HEK293 (cell line): ENCODE measurements around the gene PPM1G.

Experiments
- FEZF1 ChIP-seq: fragments of 450-650 bp; formaldehyde crosslinking; IDR thresholded peaks from 2 replicates; pipeline ENCODE4 v1.5.1; 2016; ENCODE audit warnings: missing biosample characterization, missing genetic modification characterization
- GFI1B ChIP-seq: fragments of 450-650 bp; formaldehyde crosslinking; IDR thresholded peaks from 2 replicates; pipeline ENCODE4 v1.5.1; 2016; ENCODE audit warnings: missing biosample characterization, missing genetic modification characterization
- GLI2 ChIP-seq: fragments of 450-650 bp; formaldehyde crosslinking; IDR thresholded peaks from 2 replicates; pipeline ENCODE4; 2017; ENCODE audit warnings: missing biosample characterization, missing genetic modification characterization, low read depth, borderline replicate concordance
- KLF1 ChIP-seq: fragments of 450-650 bp; formaldehyde crosslinking; IDR thresholded peaks from 2 replicates; pipeline ENCODE4 v1.5.1; 2016; ENCODE audit warnings: missing biosample characterization, missing genetic modification characterization
- KLF8 ChIP-seq: fragments of 450-650 bp; formaldehyde crosslinking; IDR thresholded peaks from 2 replicates; pipeline ENCODE4 v1.5.1; 2016; ENCODE audit warnings: missing biosample characterization, missing genetic modification characterization
- KLF9 ChIP-seq: fragments of 450-650 bp; formaldehyde crosslinking; IDR thresholded peaks from 2 replicates; pipeline ENCODE4 v1.5.1; 2016; ENCODE audit warnings: missing biosample characterization, missing genetic modification characterization, low read depth
- SCRT1 ChIP-seq: fragments of 450-650 bp; formaldehyde crosslinking; IDR thresholded peaks from 2 replicates; pipeline ENCODE4 v1.5.1; 2016; ENCODE audit warnings: missing biosample characterization, missing genetic modification characterization, borderline replicate concordance
- SP3 ChIP-seq: fragments of 450-650 bp; formaldehyde crosslinking; IDR thresholded peaks from 2 replicates; pipeline ENCODE4 v1.5.1; 2016; ENCODE audit warnings: missing biosample characterization, missing genetic modification characterization
- YY2 ChIP-seq: fragments of 450-650 bp; formaldehyde crosslinking; IDR thresholded peaks from 2 replicates; pipeline ENCODE4 v1.5.1; 2016; ENCODE audit warnings: missing biosample characterization, missing genetic modification characterization
- ZFP37 ChIP-seq: fragments of 450-650 bp; formaldehyde crosslinking; IDR thresholded peaks from 2 replicates; pipeline ENCODE4 v1.5.1; 2016; ENCODE audit warnings: missing biosample characterization, missing genetic modification characterization
- ZNF112 ChIP-seq: fragments of 450-650 bp; formaldehyde crosslinking; IDR thresholded peaks from 2 replicates; pipeline ENCODE4 v1.5.0; 2017; ENCODE audit warnings: missing biosample characterization, missing genetic modification characterization
- ZNF133 ChIP-seq: fragments of 450-650 bp; formaldehyde crosslinking; IDR thresholded peaks from 2 replicates; pipeline ENCODE4 v1.5.1; 2016; ENCODE audit warnings: missing biosample characterization, missing genetic modification characterization
- ZNF221 ChIP-seq: fragments of 450-650 bp; formaldehyde crosslinking; IDR thresholded peaks from 2 replicates; pipeline ENCODE4 v1.5.1; 2017; ENCODE audit warnings: missing biosample characterization, missing genetic modification characterization, borderline replicate concordance
- ZNF239 ChIP-seq: fragments of 450-650 bp; formaldehyde crosslinking; IDR thresholded peaks from 2 replicates; pipeline ENCODE4 v1.5.1; 2016; ENCODE audit warnings: missing biosample characterization, missing genetic modification characterization
- ZNF266 ChIP-seq: fragments of 450-650 bp; formaldehyde crosslinking; IDR thresholded peaks from 2 replicates; pipeline ENCODE4 v1.5.1; 2016; ENCODE audit warnings: missing biosample characterization, missing genetic modification characterization, low read depth
- ZNF292 ChIP-seq: fragments of 450-650 bp; formaldehyde crosslinking; IDR thresholded peaks from 2 replicates; pipeline ENCODE4 v1.5.1; 2016; ENCODE audit warnings: low read depth, missing biosample characterization, missing genetic modification characterization, borderline replicate concordance
- ZNF311 ChIP-seq: fragments of 450-650 bp; formaldehyde crosslinking; IDR thresholded peaks from 2 replicates; pipeline ENCODE4 v1.5.1; 2017; ENCODE audit warnings: missing biosample characterization, missing genetic modification characterization, borderline replicate concordance
- ZNF37A ChIP-seq: fragments of 450-650 bp; IDR thresholded peaks from 2 replicates; pipeline ENCODE4 v1.5.1; 2018; ENCODE audit warnings: missing biosample characterization, missing genetic modification characterization
- ZNF416 ChIP-seq: fragments of 450-650 bp; formaldehyde crosslinking; IDR thresholded peaks from 2 replicates; pipeline ENCODE4 v1.5.1; 2016; ENCODE audit warnings: missing biosample characterization, missing genetic modification characterization
- ZNF48 ChIP-seq: fragments of 450-650 bp; formaldehyde crosslinking; IDR thresholded peaks from 2 replicates; pipeline ENCODE4 v1.5.1; 2016; ENCODE audit warnings: missing biosample characterization, missing genetic modification characterization
- ZNF514 ChIP-seq: fragments of 450-650 bp; formaldehyde crosslinking; IDR thresholded peaks from 2 replicates; pipeline ENCODE4 v1.5.1; 2016; ENCODE audit warnings: missing biosample characterization, missing genetic modification characterization
- ZNF529 ChIP-seq: fragments of 450-650 bp; formaldehyde crosslinking; IDR thresholded peaks from 2 replicates; pipeline ENCODE4 v1.5.1; 2017; ENCODE audit warnings: missing genetic modification characterization, missing biosample characterization; ENCODE audit not compliant: insufficient replicate concordance
- ZNF555 ChIP-seq: fragments of 450-650 bp; formaldehyde crosslinking; conservative IDR thresholded peaks from 2 replicates; pipeline ENCODE4 v1.5.1; 2017; ENCODE audit warnings: missing biosample characterization, mild to moderate bottlenecking, missing genetic modification characterization, inconsistent platforms
- ZNF560 ChIP-seq: fragments of 450-650 bp; formaldehyde crosslinking; IDR thresholded peaks from 2 replicates; pipeline ENCODE4 v1.5.1; 2017; ENCODE audit warnings: missing biosample characterization, missing genetic modification characterization, borderline replicate concordance
- ZNF585B ChIP-seq: fragments of 450-650 bp; formaldehyde crosslinking; IDR thresholded peaks from 2 replicates; pipeline ENCODE4 v1.5.1; 2016; ENCODE audit warnings: missing biosample characterization, missing genetic modification characterization
- ZNF596 ChIP-seq: fragments of 450-650 bp; IDR thresholded peaks from 2 replicates; pipeline ENCODE4 v1.5.0; 2018; ENCODE audit warnings: missing biosample characterization, mild to moderate bottlenecking, missing genetic modification characterization, moderate library complexity
- ZNF621 ChIP-seq: fragments of 450-650 bp; formaldehyde crosslinking; IDR thresholded peaks from 2 replicates; pipeline ENCODE4 v1.5.1; 2017; ENCODE audit warnings: missing biosample characterization, missing genetic modification characterization
- ZNF658 ChIP-seq: fragments of 450-650 bp; formaldehyde crosslinking; IDR thresholded peaks from 2 replicates; pipeline ENCODE4; 2016; ENCODE audit warnings: missing biosample characterization, missing genetic modification characterization
- ZNF768 ChIP-seq: fragments of 450-650 bp; formaldehyde crosslinking; IDR thresholded peaks from 2 replicates; pipeline ENCODE4 v1.5.1; 2018; ENCODE audit warnings: missing biosample characterization, mild to moderate bottlenecking, missing genetic modification characterization
- ZNF776 ChIP-seq: fragments of 450-650 bp; formaldehyde crosslinking; IDR thresholded peaks from 2 replicates; pipeline ENCODE4 v1.5.0; 2017; ENCODE audit warnings: missing biosample characterization, missing genetic modification characterization, borderline replicate concordance
- ZNF837 ChIP-seq: fragments of 450-650 bp; formaldehyde crosslinking; IDR thresholded peaks from 2 replicates; pipeline ENCODE4 v1.5.1; 2016; ENCODE audit warnings: missing biosample characterization, missing genetic modification characterization
- ZXDB ChIP-seq: fragments of 450-650 bp; formaldehyde crosslinking; IDR thresholded peaks from 2 replicates; pipeline ENCODE4 v1.5.1; 2016; ENCODE audit warnings: missing biosample characterization, missing genetic modification characterization
- TF ChIP-seq, protein P1 (sequence below): fragments of 450-650 bp; formaldehyde crosslinking; IDR thresholded peaks from 2 replicates; pipeline ENCODE4 v1.5.1; 2016; ENCODE audit warnings: missing biosample characterization, missing genetic modification characterization, borderline replicate concordance
- TF ChIP-seq, protein P2 (sequence below): fragments of 450-650 bp; formaldehyde crosslinking; IDR thresholded peaks from 2 replicates; pipeline ENCODE4 v1.5.1; 2016; ENCODE audit warnings: missing biosample characterization, missing genetic modification characterization
- TF ChIP-seq, protein P3 (sequence below): fragments of 450-650 bp; formaldehyde crosslinking; IDR thresholded peaks from 2 replicates; pipeline ENCODE4 v1.5.1; 2016; ENCODE audit warnings: missing biosample characterization, missing genetic modification characterization

PPM1G gene

DNA sequence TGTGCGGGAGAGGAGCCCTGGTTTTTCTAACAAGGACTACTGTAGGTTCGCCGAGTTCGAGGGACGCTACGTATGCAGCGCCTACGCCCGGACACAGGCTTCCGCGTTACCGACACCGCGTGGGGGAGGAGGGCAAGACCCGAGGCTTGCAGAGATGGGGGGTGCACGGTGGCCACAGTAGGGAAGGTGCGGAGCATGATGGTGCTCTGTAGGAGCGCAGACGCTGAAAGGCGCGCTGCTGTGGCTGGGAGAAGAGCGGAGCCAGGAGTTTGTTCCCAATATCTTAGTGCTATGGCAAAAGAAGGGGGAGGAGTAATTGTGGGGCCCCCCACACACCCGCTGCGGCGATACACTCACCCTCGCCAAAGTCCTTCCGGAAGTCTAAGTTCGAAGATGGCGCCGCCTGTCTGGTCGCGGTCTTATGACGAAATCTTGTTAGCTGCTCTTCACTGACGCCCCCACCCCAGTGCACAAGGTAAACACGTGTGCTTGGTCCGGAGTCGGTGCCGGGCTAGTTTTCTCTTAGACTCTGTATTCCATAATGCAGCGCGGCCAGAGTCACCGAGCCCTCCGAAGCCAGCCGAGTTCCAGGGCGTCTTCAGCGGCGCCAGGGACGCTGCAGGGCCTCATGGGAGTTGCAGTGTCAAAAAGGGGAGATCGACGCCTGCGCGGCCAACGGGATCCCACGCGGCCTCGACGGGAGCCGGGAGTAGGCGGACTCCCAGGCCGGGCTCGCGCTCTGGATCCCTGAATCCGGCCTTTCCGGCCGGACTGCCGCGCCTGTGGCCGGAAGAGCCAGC is 52.8 kb downstream of the PPM1G start, which contains the start of gene GTF3C2 (continued):
- TF ChIP-seq, protein P1, sequence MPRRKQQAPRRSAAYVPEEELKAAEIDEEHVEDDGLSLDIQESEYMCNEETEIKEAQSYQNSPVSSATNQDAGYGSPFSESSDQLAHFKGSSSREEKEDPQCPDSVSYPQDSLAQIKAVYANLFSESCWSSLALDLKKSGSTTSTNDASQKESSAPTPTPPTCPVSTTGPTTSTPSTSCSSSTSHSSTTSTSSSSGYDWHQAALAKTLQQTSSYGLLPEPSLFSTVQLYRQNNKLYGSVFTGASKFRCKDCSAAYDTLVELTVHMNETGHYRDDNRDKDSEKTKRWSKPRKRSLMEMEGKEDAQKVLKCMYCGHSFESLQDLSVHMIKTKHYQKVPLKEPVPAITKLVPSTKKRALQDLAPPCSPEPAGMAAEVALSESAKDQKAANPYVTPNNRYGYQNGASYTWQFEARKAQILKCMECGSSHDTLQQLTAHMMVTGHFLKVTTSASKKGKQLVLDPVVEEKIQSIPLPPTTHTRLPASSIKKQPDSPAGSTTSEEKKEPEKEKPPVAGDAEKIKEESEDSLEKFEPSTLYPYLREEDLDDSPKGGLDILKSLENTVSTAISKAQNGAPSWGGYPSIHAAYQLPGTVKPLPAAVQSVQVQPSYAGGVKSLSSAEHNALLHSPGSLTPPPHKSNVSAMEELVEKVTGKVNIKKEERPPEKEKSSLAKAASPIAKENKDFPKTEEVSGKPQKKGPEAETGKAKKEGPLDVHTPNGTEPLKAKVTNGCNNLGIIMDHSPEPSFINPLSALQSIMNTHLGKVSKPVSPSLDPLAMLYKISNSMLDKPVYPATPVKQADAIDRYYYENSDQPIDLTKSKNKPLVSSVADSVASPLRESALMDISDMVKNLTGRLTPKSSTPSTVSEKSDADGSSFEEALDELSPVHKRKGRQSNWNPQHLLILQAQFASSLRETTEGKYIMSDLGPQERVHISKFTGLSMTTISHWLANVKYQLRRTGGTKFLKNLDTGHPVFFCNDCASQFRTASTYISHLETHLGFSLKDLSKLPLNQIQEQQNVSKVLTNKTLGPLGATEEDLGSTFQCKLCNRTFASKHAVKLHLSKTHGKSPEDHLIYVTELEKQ (tag by site-specific recombination): no peak
- TF ChIP-seq SP3 (tag by site-specific recombination) (peak; percentile 69), KLF1 (no peak; the same call in 1 of the 2 replicates), YY2 (tag by site-specific recombination) (peak; percentile 65), KLF9 (tag by site-specific recombination) (no peak), ZNF37A (no peak), KLF8 (tag by site-specific recombination) (peak; percentile 51), ZXDB (peak; percentile 79; the same call in 1 of the 2 replicates), ZNF768 (tag by site-specific recombination) (no peak), SCRT1 (tag by site-specific recombination) (no peak), ZNF112 (no peak), GFI1B (tag by site-specific recombination) (no peak), ZNF514 (tag by site-specific recombination) (no peak), ZNF555 (tag by site-specific recombination) (no peak), ZNF658 (tag by site-specific recombination) (no peak), ZNF239 (tag by site-specific recombination) (no peak), ZNF596 (tag by site-specific recombination) (no peak), ZNF48 (tag by site-specific recombination) (no peak), ZNF266 (no peak), ZNF292 (tag by site-specific recombination) (no peak), ZFP37 (tag by site-specific recombination) (no peak; the same call in 1 of the 2 replicates), ZNF585B (tag by site-specific recombination) (no peak), ZNF221 (tag by site-specific recombination) (no peak), ZNF621 (tag by site-specific recombination) (no peak), ZNF529 (tag by site-specific recombination) (no peak), ZNF416 (tag by site-specific recombination) (no peak), ZNF311 (tag by site-specific recombination) (no peak), ZNF560 (tag by site-specific recombination) (no peak), ZNF133 (tag by site-specific recombination) (no peak), ZNF776 (no peak), GLI2 (tag by site-specific recombination) (no peak), FEZF1 (tag by site-specific recombination) (no peak), ZNF837 (no peak)
- TF ChIP-seq, protein P2, sequence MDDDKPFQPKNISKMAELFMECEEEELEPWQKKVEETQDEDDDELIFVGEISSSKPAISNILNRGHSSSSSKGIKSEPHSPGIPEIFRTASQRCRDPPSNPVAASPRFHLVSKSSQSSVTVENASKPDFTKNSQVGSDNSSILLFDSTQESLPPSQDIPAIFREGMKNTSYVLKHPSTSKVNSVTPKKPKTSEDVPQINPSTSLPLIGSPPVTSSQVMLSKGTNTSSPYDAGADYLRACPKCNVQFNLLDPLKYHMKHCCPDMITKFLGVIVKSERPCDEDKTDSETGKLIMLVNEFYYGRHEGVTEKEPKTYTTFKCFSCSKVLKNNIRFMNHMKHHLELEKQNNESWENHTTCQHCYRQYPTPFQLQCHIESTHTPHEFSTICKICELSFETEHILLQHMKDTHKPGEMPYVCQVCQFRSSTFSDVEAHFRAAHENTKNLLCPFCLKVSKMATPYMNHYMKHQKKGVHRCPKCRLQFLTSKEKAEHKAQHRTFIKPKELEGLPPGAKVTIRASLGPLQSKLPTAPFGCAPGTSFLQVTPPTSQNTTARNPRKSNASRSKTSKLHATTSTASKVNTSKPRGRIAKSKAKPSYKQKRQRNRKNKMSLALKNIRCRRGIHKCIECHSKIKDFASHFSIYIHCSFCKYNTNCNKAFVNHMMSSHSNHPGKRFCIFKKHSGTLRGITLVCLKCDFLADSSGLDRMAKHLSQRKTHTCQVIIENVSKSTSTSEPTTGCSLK (tag by site-specific recombination): no peak
- TF ChIP-seq, protein P3, sequence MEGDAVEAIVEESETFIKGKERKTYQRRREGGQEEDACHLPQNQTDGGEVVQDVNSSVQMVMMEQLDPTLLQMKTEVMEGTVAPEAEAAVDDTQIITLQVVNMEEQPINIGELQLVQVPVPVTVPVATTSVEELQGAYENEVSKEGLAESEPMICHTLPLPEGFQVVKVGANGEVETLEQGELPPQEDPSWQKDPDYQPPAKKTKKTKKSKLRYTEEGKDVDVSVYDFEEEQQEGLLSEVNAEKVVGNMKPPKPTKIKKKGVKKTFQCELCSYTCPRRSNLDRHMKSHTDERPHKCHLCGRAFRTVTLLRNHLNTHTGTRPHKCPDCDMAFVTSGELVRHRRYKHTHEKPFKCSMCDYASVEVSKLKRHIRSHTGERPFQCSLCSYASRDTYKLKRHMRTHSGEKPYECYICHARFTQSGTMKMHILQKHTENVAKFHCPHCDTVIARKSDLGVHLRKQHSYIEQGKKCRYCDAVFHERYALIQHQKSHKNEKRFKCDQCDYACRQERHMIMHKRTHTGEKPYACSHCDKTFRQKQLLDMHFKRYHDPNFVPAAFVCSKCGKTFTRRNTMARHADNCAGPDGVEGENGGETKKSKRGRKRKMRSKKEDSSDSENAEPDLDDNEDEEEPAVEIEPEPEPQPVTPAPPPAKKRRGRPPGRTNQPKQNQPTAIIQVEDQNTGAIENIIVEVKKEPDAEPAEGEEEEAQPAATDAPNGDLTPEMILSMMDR (tag by site-specific recombination): peak; percentile 68
